ENCODE measurements around the gene MAP2K1.
"Not testable (repeated sequence)": the region's sequence is repeated elsewhere in the genome, so short reads cannot be mapped to it uniquely, and the experiment has no call there.

The MAP2K1 gene

DNA sequence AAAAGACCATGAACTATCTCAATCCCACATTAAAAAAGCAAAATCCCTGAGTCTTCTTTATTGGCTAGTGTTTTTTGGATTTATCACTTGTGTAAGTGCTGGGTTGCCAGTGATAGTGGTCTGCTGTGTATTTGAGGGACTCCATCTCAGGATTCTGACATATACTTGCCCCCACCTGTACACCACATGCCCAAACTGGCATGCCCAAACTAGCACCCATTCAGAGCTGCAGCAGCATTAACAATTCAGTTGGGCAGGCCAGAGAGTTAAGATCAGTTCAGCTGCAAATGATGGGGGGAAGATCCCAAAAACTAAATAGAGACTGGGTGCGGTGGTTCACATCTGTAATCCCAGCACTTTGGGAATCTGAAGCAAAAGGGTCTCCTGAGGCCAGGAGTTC lies 23.9 kb upstream of the MAP2K1 start:
- no peak overlapping the region for H3K4me3 ChIP-seq (ENCODE audit: control insufficient read depth in 1 of 7, extremely low read depth in 1 of 7, insufficient read depth in 4 of 7, low read depth in 2 of 7, low read length in 6 of 7)
- DNase-seq: no peak
- no peaks in the 10 kb centered on the region for H3K4me1 ChIP-seq (ENCODE audit: control extremely low read depth in 1 of 4, control insufficient read depth in 4 of 4, insufficient read depth in 4 of 4, low read length in 3 of 4)
- CTCF ChIA-PET: interaction anchor here (1.0 kb wide), 1 partner anchor 136 kb away, joined by 4 read pairs; no protein-coding TSS in a partner anchor
- 83% methylated on average over 1 of the region's 1 CpG for WGBS (ENCODE audit: insufficient coverage)
- H3K9me3 ChIP-seq (ENCODE audit: control extremely low read depth in 1 of 5, control insufficient read depth in 4 of 5, insufficient read depth in 2 of 5, low read depth in 1 of 5, low read length in 4 of 5): no peaks in the 10 kb centered on the region
- no peaks in the 10 kb centered on the region for H3K27me3 ChIP-seq (replicated peaks in 2 of 5; ENCODE audit: control insufficient read depth in 4 of 5, insufficient read depth in 5 of 5, low read length in 4 of 5)
- POLR2A ChIA-PET: no interaction called here
- H3K36me3 ChIP-seq (ENCODE audit: control insufficient read depth in 4 of 4, insufficient read depth in 4 of 4, low read length in 3 of 4): no peaks in the 10 kb centered on the region
- no peak overlapping the region for H3K27ac ChIP-seq (ENCODE audit: insufficient read depth in 1 of 2, low read depth in 1 of 2, low read length in 2 of 2, poor library complexity in 1 of 2, severe bottlenecking in 2 of 2)

DNA sequence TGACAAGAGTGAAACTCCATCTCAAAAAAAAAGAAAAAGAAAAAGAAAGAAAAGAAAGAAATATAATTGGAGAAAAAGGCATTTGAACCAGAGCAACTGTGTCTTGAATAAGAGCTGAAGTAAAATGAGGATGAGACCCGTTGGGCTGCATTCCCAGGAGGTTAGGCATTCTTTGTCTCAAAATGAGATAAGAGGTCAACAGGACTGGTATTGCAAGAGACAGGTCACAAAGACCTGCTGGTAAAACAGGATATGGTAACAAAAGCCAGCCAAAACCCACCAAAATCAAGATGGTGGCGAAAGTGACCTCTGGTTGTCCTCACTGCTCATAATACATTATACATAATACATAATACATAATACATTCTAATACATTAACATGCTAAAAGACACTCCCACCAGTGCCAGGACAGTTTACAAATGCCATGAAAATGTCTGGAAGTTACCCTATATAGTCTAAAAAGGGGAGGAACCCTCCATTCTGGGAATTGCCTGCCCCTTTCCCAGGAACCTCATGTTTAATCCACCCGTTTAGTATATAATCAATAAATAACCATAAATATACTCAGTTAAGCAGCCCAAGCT lies 21.7 kb upstream of the MAP2K1 start:
- DNase-seq: no peak
- Histone ChIP-seq H3K4me3 (ENCODE audit: control insufficient read depth in 1 of 7, extremely low read depth in 1 of 7, insufficient read depth in 4 of 7, low read depth in 2 of 7, low read length in 6 of 7) (no peak overlapping the region), H3K9me3 (ENCODE audit: control extremely low read depth in 1 of 5, control insufficient read depth in 4 of 5, insufficient read depth in 2 of 5, low read depth in 1 of 5, low read length in 4 of 5) (no peaks in the 10 kb centered on the region), H3K36me3 (ENCODE audit: control insufficient read depth in 4 of 4, insufficient read depth in 4 of 4, low read length in 3 of 4) (no peaks in the 10 kb centered on the region), H3K27ac (ENCODE audit: insufficient read depth in 1 of 2, low read depth in 1 of 2, low read length in 2 of 2, poor library complexity in 1 of 2, severe bottlenecking in 2 of 2) (no peak overlapping the region), H3K27me3 (replicated peaks in 2 of 5; ENCODE audit: control insufficient read depth in 4 of 5, insufficient read depth in 5 of 5, low read length in 4 of 5) (no peaks in the 10 kb centered on the region), H3K4me1 (ENCODE audit: control extremely low read depth in 1 of 4, control insufficient read depth in 4 of 4, insufficient read depth in 4 of 4, low read length in 3 of 4) (peaks cover 4 to 7% (median 5%) of the 10 kb centered on the region in 4 experiments)
- POLR2A ChIA-PET: no interaction called here
- WGBS (ENCODE audit: insufficient coverage): 100% methylated on average over 1 of the region's 3 CpGs
- CTCF ChIA-PET: no interaction called here

DNA sequence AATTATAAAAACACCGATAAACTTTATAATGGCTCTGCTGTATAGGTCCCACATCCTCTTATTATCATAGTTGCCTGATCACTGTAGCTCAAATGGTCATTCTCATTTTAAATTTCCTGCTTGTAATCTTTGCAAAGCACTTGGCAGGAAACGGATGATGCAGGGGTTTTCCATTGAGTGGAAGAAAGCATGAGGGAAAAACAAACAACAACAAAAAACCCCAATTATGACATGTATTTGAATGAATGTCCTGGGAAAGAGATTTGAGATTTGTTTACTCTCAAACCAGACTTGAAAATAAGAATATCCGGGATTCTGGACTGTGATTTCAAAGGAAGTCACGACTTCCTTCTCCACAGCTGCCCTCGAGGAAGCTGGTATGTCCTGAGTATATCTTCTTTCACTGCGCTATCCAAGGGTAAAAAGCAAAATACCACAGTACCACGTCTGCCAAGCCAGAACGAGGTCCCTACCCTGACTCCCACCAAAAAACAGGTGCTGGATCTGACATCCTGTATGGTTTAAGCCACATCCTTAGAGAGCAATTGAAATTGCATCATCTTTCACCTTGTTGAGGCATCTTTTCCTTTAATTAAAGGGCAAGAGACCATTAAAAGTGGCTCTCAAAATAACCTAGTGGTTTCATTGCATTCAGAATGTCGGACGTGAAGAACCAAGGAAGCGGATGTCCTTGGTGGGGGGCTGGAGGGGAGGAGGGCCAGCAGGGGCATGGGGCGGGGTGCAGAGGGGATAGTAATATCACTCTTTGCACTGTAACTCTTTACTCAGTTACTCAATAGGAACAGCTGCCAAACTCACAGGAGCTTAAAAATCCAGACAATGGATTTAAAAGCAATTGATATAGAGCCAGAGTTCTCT lies 16.7 kb upstream of the MAP2K1 start:
- Histone ChIP-seq H3K27me3 (replicated peaks in 2 of 5; ENCODE audit: control insufficient read depth in 4 of 5, insufficient read depth in 5 of 5, low read length in 4 of 5) (no peaks in the 10 kb centered on the region), H3K4me3 (ENCODE audit: control insufficient read depth in 1 of 7, extremely low read depth in 1 of 7, insufficient read depth in 4 of 7, low read depth in 2 of 7, low read length in 6 of 7) (peak overlapping the region in 5 of 7 experiments; percentile 40 to 54 (median 48)), H3K9me3 (ENCODE audit: control extremely low read depth in 1 of 5, control insufficient read depth in 4 of 5, insufficient read depth in 2 of 5, low read depth in 1 of 5, low read length in 4 of 5) (peaks cover 0 to 7% (median 4%) of the 10 kb centered on the region in 5 experiments), H3K36me3 (ENCODE audit: control insufficient read depth in 4 of 4, insufficient read depth in 4 of 4, low read length in 3 of 4) (no peaks in the 10 kb centered on the region), H3K4me1 (ENCODE audit: control extremely low read depth in 1 of 4, control insufficient read depth in 4 of 4, insufficient read depth in 4 of 4, low read length in 3 of 4) (peaks cover 6 to 14% (median 7%) of the 10 kb centered on the region in 4 experiments), H3K27ac (ENCODE audit: insufficient read depth in 1 of 2, low read depth in 1 of 2, low read length in 2 of 2, poor library complexity in 1 of 2, severe bottlenecking in 2 of 2) (no peak overlapping the region)
- WGBS (ENCODE audit: insufficient coverage): 12% methylated on average over 9 of the region's 12 CpGs
- CTCF ChIA-PET: interaction anchor here (1.7 to 2.0 kb wide), 2 partner anchors 12 to 15 kb away, joined by 4 read pairs; no protein-coding TSS in a partner anchor
- POLR2A ChIA-PET: interaction anchor here (0.6 kb wide), 1 partner anchor 1116 kb away, joined by 3 read pairs; no protein-coding TSS in a partner anchor
- DNase-seq: peak in 2 of 3 donors; percentile 77 to 85

DNA sequence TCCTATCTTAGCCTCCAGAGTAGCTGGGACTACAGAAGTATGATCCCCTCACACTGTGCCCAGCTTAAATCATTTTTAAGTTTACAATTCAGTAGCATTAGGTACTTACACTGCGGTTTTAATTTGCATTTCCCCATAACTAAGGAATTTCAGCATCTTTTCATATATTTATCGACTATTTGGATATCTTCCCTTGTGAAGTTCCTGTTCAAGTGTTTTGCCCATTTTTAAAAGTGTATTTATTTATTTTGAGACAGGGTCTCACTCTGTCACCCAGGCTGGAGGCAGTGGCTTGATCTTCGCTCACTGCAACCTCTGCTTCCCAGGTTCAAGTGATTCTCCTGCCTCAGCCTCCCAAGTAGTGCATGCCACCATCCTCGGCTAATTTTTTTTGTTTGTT lies 12.5 kb upstream of the MAP2K1 start:
- Histone ChIP-seq H3K4me1 (ENCODE audit: control extremely low read depth in 1 of 4, control insufficient read depth in 4 of 4, insufficient read depth in 4 of 4, low read length in 3 of 4) (peaks cover 6 to 14% (median 7%) of the 10 kb centered on the region in 4 experiments), H3K27ac (ENCODE audit: insufficient read depth in 1 of 2, low read depth in 1 of 2, low read length in 2 of 2, poor library complexity in 1 of 2, severe bottlenecking in 2 of 2) (no peak overlapping the region), H3K36me3 (ENCODE audit: control insufficient read depth in 4 of 4, insufficient read depth in 4 of 4, low read length in 3 of 4) (no peaks in the 10 kb centered on the region), H3K27me3 (replicated peaks in 2 of 5; ENCODE audit: control insufficient read depth in 4 of 5, insufficient read depth in 5 of 5, low read length in 4 of 5) (no peaks in the 10 kb centered on the region), H3K4me3 (ENCODE audit: control insufficient read depth in 1 of 7, extremely low read depth in 1 of 7, insufficient read depth in 4 of 7, low read depth in 2 of 7, low read length in 6 of 7) (no peak overlapping the region), H3K9me3 (ENCODE audit: control extremely low read depth in 1 of 5, control insufficient read depth in 4 of 5, insufficient read depth in 2 of 5, low read depth in 1 of 5, low read length in 4 of 5) (peaks cover 0 to 7% (median 4%) of the 10 kb centered on the region in 5 experiments)
- POLR2A ChIA-PET: no interaction called here
- CTCF ChIA-PET: interaction anchor here (1.5 to 1.7 kb wide), 2 partner anchors 12 to 14 kb away, joined by 3 read pairs; partner anchors contain the start of gene MAP2K1
- DNase-seq: no peak
- WGBS (ENCODE audit: insufficient coverage): 100% methylated on average over 2 of the region's 4 CpGs

DNA sequence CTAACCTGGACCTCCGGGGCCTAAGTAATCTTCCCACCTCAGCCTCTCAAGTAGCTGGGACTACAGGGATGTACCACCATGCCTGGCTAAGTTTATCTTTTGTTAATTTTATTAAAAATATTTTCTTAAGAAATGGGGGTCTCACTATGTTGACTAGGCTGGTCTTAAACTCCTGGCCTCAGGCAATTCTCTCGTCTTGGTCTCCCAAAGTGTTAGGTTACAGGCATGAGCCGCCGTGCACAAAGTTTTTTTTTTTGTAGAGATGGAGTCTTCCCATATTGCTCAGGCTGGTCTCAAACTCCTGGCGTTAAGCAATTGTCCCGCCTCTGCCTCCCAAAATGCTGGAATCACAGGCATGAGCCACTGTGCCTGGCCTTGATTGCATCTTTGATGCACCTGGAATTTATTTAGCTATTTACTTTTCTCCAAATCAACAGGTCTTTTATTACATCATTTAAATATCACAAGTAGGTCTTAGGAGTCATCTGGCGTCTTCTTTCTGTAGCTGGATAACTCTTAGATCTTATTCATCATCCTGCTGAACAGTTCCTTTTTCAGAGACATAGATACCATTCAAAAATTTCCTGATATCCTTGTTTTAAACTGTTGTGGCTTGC lies 7.8 kb upstream of the MAP2K1 start:
- POLR2A ChIA-PET: no interaction called here
- peaks cover 0 to 5% (median under 1%) of the 10 kb centered on the region in 5 experiments for H3K9me3 ChIP-seq (ENCODE audit: control extremely low read depth in 1 of 5, control insufficient read depth in 4 of 5, insufficient read depth in 2 of 5, low read depth in 1 of 5, low read length in 4 of 5)
- CTCF ChIA-PET: interaction anchor here (1.4 kb wide), 1 partner anchor 8 kb away, joined by 4 read pairs; the partner anchor contains the start of gene MAP2K1
- no peaks in the 10 kb centered on the region for H3K4me1 ChIP-seq (ENCODE audit: control extremely low read depth in 1 of 4, control insufficient read depth in 4 of 4, insufficient read depth in 4 of 4, low read length in 3 of 4)
- H3K27me3 ChIP-seq (replicated peaks in 2 of 5; ENCODE audit: control insufficient read depth in 4 of 5, insufficient read depth in 5 of 5, low read length in 4 of 5): no peaks in the 10 kb centered on the region
- 100% methylated on average over 5 of the region's 7 CpGs for WGBS (ENCODE audit: insufficient coverage)
- no peak overlapping the region for H3K4me3 ChIP-seq (ENCODE audit: control insufficient read depth in 1 of 7, extremely low read depth in 1 of 7, insufficient read depth in 4 of 7, low read depth in 2 of 7, low read length in 6 of 7)
- no peak for DNase-seq
- no peaks in the 10 kb centered on the region for H3K36me3 ChIP-seq (ENCODE audit: control insufficient read depth in 4 of 4, insufficient read depth in 4 of 4, low read length in 3 of 4)
- H3K27ac ChIP-seq (ENCODE audit: insufficient read depth in 1 of 2, low read depth in 1 of 2, low read length in 2 of 2, poor library complexity in 1 of 2, severe bottlenecking in 2 of 2): no peak overlapping the region

DNA sequence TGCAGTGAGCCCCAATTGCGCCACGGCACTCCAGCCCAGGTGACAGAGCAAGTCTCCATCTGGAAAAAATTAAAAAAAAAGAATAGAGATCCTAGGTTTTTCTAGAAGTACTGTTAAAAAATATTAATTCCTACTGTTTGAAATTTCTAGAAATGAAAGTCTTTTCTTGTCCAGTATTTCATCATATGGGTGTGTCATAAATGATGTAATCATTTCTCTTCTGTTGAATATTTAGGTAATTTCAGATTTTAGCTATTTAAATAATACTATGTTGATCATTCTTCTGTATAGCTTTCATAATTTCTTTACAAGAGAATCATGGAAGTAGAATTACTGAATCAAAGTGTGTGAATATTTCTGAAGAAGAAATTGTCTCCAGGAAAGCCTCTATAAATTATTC lies 5.3 kb upstream of the MAP2K1 start:
- H3K27ac ChIP-seq (ENCODE audit: insufficient read depth in 1 of 2, low read depth in 1 of 2, low read length in 2 of 2, poor library complexity in 1 of 2, severe bottlenecking in 2 of 2); H3K9me3 ChIP-seq (ENCODE audit: control extremely low read depth in 1 of 5, control insufficient read depth in 4 of 5, insufficient read depth in 2 of 5, low read depth in 1 of 5, low read length in 4 of 5); H3K36me3 ChIP-seq (ENCODE audit: control insufficient read depth in 4 of 4, insufficient read depth in 4 of 4, low read length in 3 of 4); DNase-seq; H3K4me1 ChIP-seq (ENCODE audit: control extremely low read depth in 1 of 4, control insufficient read depth in 4 of 4, insufficient read depth in 4 of 4, low read length in 3 of 4); POLR2A ChIA-PET; H3K4me3 ChIP-seq (ENCODE audit: control insufficient read depth in 1 of 7, extremely low read depth in 1 of 7, insufficient read depth in 4 of 7, low read depth in 2 of 7, low read length in 6 of 7); H3K27me3 ChIP-seq (replicated peaks in 2 of 5; ENCODE audit: control insufficient read depth in 4 of 5, insufficient read depth in 5 of 5, low read length in 4 of 5): not testable (repeated sequence)
- CTCF ChIA-PET: interaction anchor here (0.8 to 1.1 kb wide), 2 partner anchors 9 to 117 kb away, joined by 3 read pairs; no protein-coding TSS in a partner anchor
- no CpG with 5 or more reads among the region's 2 CpGs for WGBS (ENCODE audit: insufficient coverage)

Data from common myeloid progenitor, CD34-positive (primary cell).